ENCODE results near the gene COL20A1.

DNA sequence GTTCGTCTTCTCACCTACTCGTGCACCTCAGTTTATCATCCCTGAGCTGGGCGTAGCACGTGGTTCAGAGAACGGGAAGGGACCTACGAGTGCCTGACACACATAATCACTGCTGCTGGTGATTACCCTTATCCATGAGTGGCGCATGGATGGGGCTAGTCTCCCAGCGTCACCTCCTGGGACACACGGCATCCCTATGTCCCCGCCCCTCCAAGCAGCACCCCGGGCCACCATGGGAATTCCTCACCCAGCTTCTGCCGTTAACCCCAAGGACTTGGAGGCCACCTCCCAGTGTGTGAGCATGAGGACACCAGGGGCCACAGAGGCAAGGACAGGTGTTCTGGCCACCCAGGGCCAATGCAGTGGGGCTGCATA lies 58.3 kb downstream of the COL20A1 start:
- TF ChIP-seq, protein P1, sequence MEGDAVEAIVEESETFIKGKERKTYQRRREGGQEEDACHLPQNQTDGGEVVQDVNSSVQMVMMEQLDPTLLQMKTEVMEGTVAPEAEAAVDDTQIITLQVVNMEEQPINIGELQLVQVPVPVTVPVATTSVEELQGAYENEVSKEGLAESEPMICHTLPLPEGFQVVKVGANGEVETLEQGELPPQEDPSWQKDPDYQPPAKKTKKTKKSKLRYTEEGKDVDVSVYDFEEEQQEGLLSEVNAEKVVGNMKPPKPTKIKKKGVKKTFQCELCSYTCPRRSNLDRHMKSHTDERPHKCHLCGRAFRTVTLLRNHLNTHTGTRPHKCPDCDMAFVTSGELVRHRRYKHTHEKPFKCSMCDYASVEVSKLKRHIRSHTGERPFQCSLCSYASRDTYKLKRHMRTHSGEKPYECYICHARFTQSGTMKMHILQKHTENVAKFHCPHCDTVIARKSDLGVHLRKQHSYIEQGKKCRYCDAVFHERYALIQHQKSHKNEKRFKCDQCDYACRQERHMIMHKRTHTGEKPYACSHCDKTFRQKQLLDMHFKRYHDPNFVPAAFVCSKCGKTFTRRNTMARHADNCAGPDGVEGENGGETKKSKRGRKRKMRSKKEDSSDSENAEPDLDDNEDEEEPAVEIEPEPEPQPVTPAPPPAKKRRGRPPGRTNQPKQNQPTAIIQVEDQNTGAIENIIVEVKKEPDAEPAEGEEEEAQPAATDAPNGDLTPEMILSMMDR (IDR thresholded peaks at IDR 0.05), result no peak
- TF ChIP-seq POLR2A (IDR thresholded peaks at IDR 0.05) (no peak), POLR2AphosphoS5 (IDR thresholded peaks at IDR 0.05) (no peak)

Data from sigmoid colon (tissue), 4 donors.